Activated T-helper 1 cell treated with anti-CD3 and anti-CD28 coated beads, Interleukin-12 subunit alpha, Interleukin-12 subunit beta, Interleukin-2, Interleukin-4 antibody, amounts not matched to agents 30 ng/mL and 10 ng/mL and 1 ng/mL, durations not matched to agents 14 hours and 24 hours and 36 hours (primary cell): ENCODE data around the gene PPEF1. TPM values are rescaled to one million over a fixed set of nuclear protein-coding genes. Genes with fewer than 3 reads are reported as not detected.
"Not testable (repeated sequence)": the region's sequence is repeated elsewhere in the genome, so short reads cannot be mapped to it uniquely, and the experiment has no call there.

Source experiments
- DNase-seq: peaks from one replicate; pipeline ENCODE4 v3.0.0; 2021; ENCODE audit warnings: low spot score
- H3K27ac Mint-ChIP-seq: one replicate; pipeline ENCODE4 v1.8.0; 2021; ENCODE audit warnings: mild to moderate bottlenecking, mixed read lengths
- H3K27me3 Mint-ChIP-seq: one replicate; pipeline ENCODE4 v1.8.0; 2022; ENCODE audit warnings: mild to moderate bottlenecking, moderate library complexity, mixed read lengths; ENCODE audit not compliant: insufficient read depth
- H3K36me3 Mint-ChIP-seq: one replicate; pipeline ENCODE4 v1.8.0; 2021; ENCODE audit warnings: low read depth, mixed read lengths
- H3K4me1 Mint-ChIP-seq: one replicate; pipeline ENCODE4 v1.8.0; 2021; ENCODE audit warnings: low read depth, mixed read lengths
- H3K4me3 Mint-ChIP-seq: one replicate; pipeline ENCODE4 v1.8.0; 2021; ENCODE audit warnings: mild to moderate bottlenecking, moderate library complexity, mixed read lengths
- H3K9me3 Mint-ChIP-seq: one replicate; pipeline ENCODE4 v1.8.0; 2021; ENCODE audit warnings: mixed read lengths
- intact Hi-C: fragments of 100-400 bp; cut with micrococcal nuclease; formaldehyde crosslinking; loops from one replicate; pipeline ENCODE4 v1.15.1; 2024
- total RNA-seq: library from RNA; stranded (reverse); gene quantifications from 2 replicates; pipeline ENCODE4 v1.2.3, GENCODE V29; 2022

The PPEF1 gene
- total RNA-seq, 1 donor from 2014 or later: not detected

- no peak for DNase-seq
- intact Hi-C loops: no loop called here
- Mint-ChIP-seq H3K9me3 (no peaks in the 10 kb centered on the region), H3K27ac (no peak overlapping the region), H3K36me3 (no peaks in the 10 kb centered on the region), H3K4me1 (no peaks in the 10 kb centered on the region), H3K4me3 (no peak overlapping the region), H3K27me3 (no peaks in the 10 kb centered on the region)
Measured at GRCh38 chrX:18722500-18723071, 15.1 kb downstream of the PPEF1 start.

- intact Hi-C loops: no loop called here
- H3K27me3 Mint-ChIP-seq: no peaks in the 10 kb centered on the region
- no peaks in the 10 kb centered on the region for H3K4me1 Mint-ChIP-seq
- H3K4me3 Mint-ChIP-seq: no peak overlapping the region
- H3K36me3 Mint-ChIP-seq: no peaks in the 10 kb centered on the region
- no peak for DNase-seq
- no peak overlapping the region for H3K27ac Mint-ChIP-seq
- no peaks in the 10 kb centered on the region for H3K9me3 Mint-ChIP-seq
Measured at GRCh38 chrX:18725310-18725943, 18.0 kb downstream of the PPEF1 start.

- H3K36me3 Mint-ChIP-seq: no peaks in the 10 kb centered on the region
- intact Hi-C loops: no loop called here
- no peaks in the 10 kb centered on the region for H3K9me3 Mint-ChIP-seq
- DNase-seq: no peak
- no peak overlapping the region for H3K4me3 Mint-ChIP-seq
- H3K27ac Mint-ChIP-seq: no peak overlapping the region
- no peaks in the 10 kb centered on the region for H3K27me3 Mint-ChIP-seq
- no peaks in the 10 kb centered on the region for H3K4me1 Mint-ChIP-seq
Measured at GRCh38 chrX:18733287-18733686, 25.8 kb downstream of the PPEF1 start.

- H3K27me3 Mint-ChIP-seq, H3K36me3 Mint-ChIP-seq, H3K4me3 Mint-ChIP-seq, DNase-seq, H3K4me1 Mint-ChIP-seq, H3K27ac Mint-ChIP-seq, H3K9me3 Mint-ChIP-seq, intact Hi-C loops: not testable (repeated sequence)
Measured at GRCh38 chrX:18739609-18740008, 32.2 kb downstream of the PPEF1 start.

GRCh38 chrX:18748499-18748898 is 41.1 kb downstream of the PPEF1 start:
- no peak overlapping the region for H3K27ac Mint-ChIP-seq
- H3K27me3 Mint-ChIP-seq: no peaks in the 10 kb centered on the region
- intact Hi-C loops: no loop called here

GRCh38 chrX:18753631-18754030 is 46.2 kb downstream of the PPEF1 start:
- no peak for DNase-seq
- no peaks in the 10 kb centered on the region for H3K9me3 Mint-ChIP-seq
- H3K4me1 Mint-ChIP-seq: no peaks in the 10 kb centered on the region
- intact Hi-C loops: no loop called here
- H3K36me3 Mint-ChIP-seq: no peaks in the 10 kb centered on the region
- no peaks in the 10 kb centered on the region for H3K27me3 Mint-ChIP-seq
- no peak overlapping the region for H3K27ac Mint-ChIP-seq
- no peak overlapping the region for H3K4me3 Mint-ChIP-seq

More at GRCh38 chrX:18748499-18748898, 41.1 kb downstream of the PPEF1 start:
- no peaks in the 10 kb centered on the region for H3K4me1 Mint-ChIP-seq
- no peaks in the 10 kb centered on the region for H3K36me3 Mint-ChIP-seq
- H3K9me3 Mint-ChIP-seq: no peaks in the 10 kb centered on the region
- DNase-seq: no peak
- H3K4me3 Mint-ChIP-seq: no peak overlapping the region

GRCh38 chrX:18755651-18756050 is 48.2 kb downstream of the PPEF1 start:
- Mint-ChIP-seq H3K9me3 (no peaks in the 10 kb centered on the region), H3K27ac (no peak overlapping the region), H3K36me3 (no peaks in the 10 kb centered on the region), H3K4me3 (no peak overlapping the region), H3K4me1 (no peaks in the 10 kb centered on the region), H3K27me3 (no peaks in the 10 kb centered on the region)
- DNase-seq: no peak
- intact Hi-C loops: no loop called here

- H3K4me3 Mint-ChIP-seq: no peak overlapping the region
- no peaks in the 10 kb centered on the region for H3K36me3 Mint-ChIP-seq
- H3K27me3 Mint-ChIP-seq: no peaks in the 10 kb centered on the region
- DNase-seq: no peak
- no peaks in the 10 kb centered on the region for H3K4me1 Mint-ChIP-seq
- no peaks in the 10 kb centered on the region for H3K9me3 Mint-ChIP-seq
- intact Hi-C loops: no loop called here
- no peak overlapping the region for H3K27ac Mint-ChIP-seq
Measured at GRCh38 chrX:18757956-18758932, 50.8 kb downstream of the PPEF1 start.

GRCh38 chrX:18761750-18762149 is 54.3 kb downstream of the PPEF1 start:
- no peaks in the 10 kb centered on the region for H3K36me3 Mint-ChIP-seq
- no peak overlapping the region for H3K4me3 Mint-ChIP-seq
- no peaks in the 10 kb centered on the region for H3K4me1 Mint-ChIP-seq
- H3K27ac Mint-ChIP-seq: no peak overlapping the region
- DNase-seq: no peak
- H3K27me3 Mint-ChIP-seq: no peaks in the 10 kb centered on the region
- no peaks in the 10 kb centered on the region for H3K9me3 Mint-ChIP-seq
- intact Hi-C loops: no loop called here

GRCh38 chrX:18763106-18763505 is 55.7 kb downstream of the PPEF1 start:
- DNase-seq, H3K27ac Mint-ChIP-seq, H3K27me3 Mint-ChIP-seq, H3K36me3 Mint-ChIP-seq, H3K9me3 Mint-ChIP-seq, H3K4me1 Mint-ChIP-seq, intact Hi-C loops, H3K4me3 Mint-ChIP-seq: not testable (repeated sequence)

- intact Hi-C loops: no loop called here
- no peaks in the 10 kb centered on the region for H3K4me1 Mint-ChIP-seq
- H3K27ac Mint-ChIP-seq: no peak overlapping the region
- no peak overlapping the region for H3K4me3 Mint-ChIP-seq
- no peaks in the 10 kb centered on the region for H3K9me3 Mint-ChIP-seq
- no peaks in the 10 kb centered on the region for H3K27me3 Mint-ChIP-seq
- no peaks in the 10 kb centered on the region for H3K36me3 Mint-ChIP-seq
- no peak for DNase-seq
Measured at GRCh38 chrX:18769364-18769763, 61.9 kb downstream of the PPEF1 start.

GRCh38 chrX:18769812-18770573 is 62.5 kb downstream of the PPEF1 start:
- intact Hi-C loops: no loop called here
- H3K27ac Mint-ChIP-seq: no peak overlapping the region
- H3K4me3 Mint-ChIP-seq: no peak overlapping the region
- H3K4me1 Mint-ChIP-seq: no peaks in the 10 kb centered on the region
- DNase-seq: no peak
- no peaks in the 10 kb centered on the region for H3K27me3 Mint-ChIP-seq
- no peaks in the 10 kb centered on the region for H3K36me3 Mint-ChIP-seq
- H3K9me3 Mint-ChIP-seq: no peaks in the 10 kb centered on the region
